HCT116 (cell line): Measurements from ENCODE around the gene PREX1. TPM values are rescaled to one million over a fixed set of nuclear protein-coding genes. Genes with fewer than 3 reads are reported as not detected.

ENCODE experiments used
- ATAC-seq: fragments of 200-7000 bp; cut with Tn5 transposase; 2 replicates; pipeline ENCODE4 v1.9.1; 2020; ENCODE audit warnings: mild to moderate bottlenecking, moderate library complexity
- BruUV-seq: library from RNA; stranded (reverse); fragments of 400-500 nt; replicated peaks from 2 replicates; lab custom pipeline; 2021; lab: Mats Ljungman, UMichigan
- CTCF ChIA-PET: fragments of 300-600 bp; sonication (Branson Sonifier 250); formaldehyde crosslinking; loops from one replicate; lab custom pipeline; 2021; ENCODE audit warnings: antibody characterized with exemption; lab: Charles Lee
- POLR2A ChIA-PET: fragments of 300-600, 350-600 bp; sonication (Branson Sonifier 250); formaldehyde crosslinking; loops from one replicate; lab custom pipeline; 2021; ENCODE audit warnings: antibody characterized with exemption; lab: Charles Lee
- RAD21 ChIA-PET, 2 experiments: fragments of 300-600 bp; sonication (Branson Sonifier 250); formaldehyde crosslinking; loops; one replicate each; lab custom pipeline; 2023; ENCODE audit warnings: low total read pairs in 2 of 2; ENCODE audit not compliant: uncharacterized antibody in 2 of 2, unreplicated experiment in 2 of 2, low non-redundant PET in 1 of 2; lab: Charles Lee
- DNase-seq: peaks from one replicate; pipeline ENCODE4 v3.0.0-alpha.2; 2010; ENCODE audit warnings: low read depth, low spot score
- H2AFZ ChIP-seq: fragments of 200-600 bp; shearing (Covaris generic), sonication (generic); 2 replicates; pipeline ENCODE4 v1.6.1; 2017; ENCODE audit warnings: low read depth, mixed run types, mixed read lengths, antibody characterized with exemption, low read length; ENCODE audit not compliant: poor library complexity, severe bottlenecking
- H3K27ac ChIP-seq: 2 replicates; pipeline ENCODE4 v1.5.1; 2012; ENCODE audit warnings: low read depth, low read length
- H3K27me3 ChIP-seq: fragments of 200-600 bp; sonication (generic); 2 replicates; pipeline ENCODE4 v1.6.1; 2016; ENCODE audit warnings: mixed run types, low read length, mixed read lengths; ENCODE audit not compliant: insufficient read depth
- H3K36me3 ChIP-seq, 2 experiments: fragments of 200-500 bp in 1 of 2; fragments of 200-600 bp in 1 of 2; sonication (Bioruptor generic) in 1 of 2; sonication (generic) in 1 of 2; 2 replicates each; pipeline versions ENCODE4 v1.5.1 to v1.6.1; 2014 to 2016; ENCODE audit warnings: low read length in 2 of 2, inconsistent platforms in 1 of 2, mixed read lengths in 1 of 2, mixed run types in 1 of 2; ENCODE audit not compliant: insufficient read depth in 2 of 2, control insufficient read depth in 1 of 2
- H3K4me1 ChIP-seq, 2 experiments: fragments of 200-600 bp in 1 of 2; sonication (generic) in 1 of 2; 2 replicates each; pipeline versions ENCODE4 v1.5.1 to v1.6.1; 2012 to 2017; ENCODE audit warnings: low read length in 2 of 2, inconsistent platforms in 1 of 2, mild to moderate bottlenecking in 1 of 2, mixed read lengths in 1 of 2, mixed run types in 1 of 2, moderate library complexity in 1 of 2; ENCODE audit not compliant: insufficient read depth in 2 of 2, control insufficient read depth in 1 of 2
- H3K4me2 ChIP-seq: fragments of 200-600 bp; sonication (generic); 2 replicates; pipeline ENCODE4 v1.6.1; 2017; ENCODE audit warnings: mixed run types, low read length, mixed read lengths
- H3K4me3 ChIP-seq, 2 experiments: fragments of 200-600 bp in 1 of 2; sonication (generic) in 1 of 2; replicated peaks in 1 of 2; 2 replicates each; pipeline ENCODE4 v1.5.1; 2011 to 2016; ENCODE audit warnings: low read length in 2 of 2, control low read depth in 1 of 2, low read depth in 1 of 2, mild to moderate bottlenecking in 1 of 2, mixed read lengths in 1 of 2, mixed run types in 1 of 2
- H3K79me2 ChIP-seq: fragments of 200-600 bp; sonication (generic); 2 replicates; pipeline ENCODE4 v1.6.1; 2017; ENCODE audit warnings: mild to moderate bottlenecking, mixed run types, low read length, moderate library complexity, mixed read lengths; ENCODE audit not compliant: insufficient read depth
- H3K9ac ChIP-seq: fragments of 200-600 bp; sonication (generic); 2 replicates; pipeline ENCODE4 v1.6.1; 2016; ENCODE audit warnings: low read length, mixed read lengths
- H3K9me2 ChIP-seq: fragments of 200-600 bp; sonication (generic), shearing (Covaris generic); 2 replicates; pipeline ENCODE4 v1.6.1; 2017; ENCODE audit warnings: mixed run types, mild to moderate bottlenecking, moderate library complexity; ENCODE audit not compliant: insufficient read depth
- H3K9me3 ChIP-seq, 2 experiments: fragments of 200-500 bp in 1 of 2; fragments of 200-600 bp in 1 of 2; sonication (Bioruptor generic) in 1 of 2; sonication (generic) in 1 of 2; 2 replicates each; pipeline ENCODE4 v1.6.1; 2014 to 2017; ENCODE audit warnings: low read length in 2 of 2, mixed read lengths in 2 of 2, inconsistent platforms in 1 of 2, low read depth in 1 of 2, mild to moderate bottlenecking in 1 of 2, mixed run types in 1 of 2, moderate library complexity in 1 of 2; ENCODE audit not compliant: control insufficient read depth in 1 of 2, insufficient read depth in 1 of 2
- H4K20me1 ChIP-seq: fragments of 200-600 bp; sonication (generic), shearing (Covaris generic); 2 replicates; pipeline ENCODE4 v1.6.1; 2017; ENCODE audit warnings: mixed run types, mild to moderate bottlenecking, moderate library complexity; ENCODE audit not compliant: insufficient read depth
- CBX3 ChIP-seq: IDR thresholded peaks from 2 replicates; pipeline ENCODE4 v1.6.1; 2012; ENCODE audit warnings: low read depth
- CEBPB ChIP-seq: IDR thresholded peaks from 2 replicates; pipeline ENCODE4 v1.6.1; 2012; ENCODE audit warnings: low read depth
- CTCF ChIP-seq, 3 experiments: fragments of 200-600 bp in 1 of 3; sonication (generic) in 1 of 3; IDR thresholded peaks in 2 of 3; conservative IDR thresholded peaks in 1 of 3; 2 replicates each; pipeline ENCODE4 v1.5.1; 2012 to 2017; ENCODE audit warnings: low read depth in 2 of 3, low read length in 2 of 3, antibody characterized with exemption in 1 of 3, borderline replicate concordance in 1 of 3, control low read depth in 1 of 3, mild to moderate bottlenecking in 1 of 3, mixed read lengths in 1 of 3, mixed run types in 1 of 3, moderate library complexity in 1 of 3; ENCODE audit not compliant: insufficient read depth in 1 of 3
- ELF1 ChIP-seq: IDR thresholded peaks from 2 replicates; pipeline ENCODE4 v1.6.1; 2012; ENCODE audit warnings: low read depth, borderline replicate concordance
- EZH2 ChIP-seq: fragments of 200-600 bp; sonication (generic); IDR thresholded peaks from 2 replicates; pipeline ENCODE4 v1.6.1; 2017; ENCODE audit warnings: antibody characterized with exemption, mixed run types
- EZH2phosphoT487 ChIP-seq: fragments of 200-600 bp; IDR thresholded peaks from 2 replicates; pipeline ENCODE4 v1.6.1; 2018; ENCODE audit warnings: antibody characterized with exemption, borderline replicate concordance
- POLR2AphosphoS5 ChIP-seq: IDR thresholded peaks from 2 replicates; pipeline ENCODE4 v1.6.1; 2011; ENCODE audit warnings: mild to moderate bottlenecking, low read depth, low read length, moderate library complexity
- RAD21 ChIP-seq: IDR thresholded peaks from 2 replicates; pipeline ENCODE4 v1.6.1; 2012; ENCODE audit warnings: low read depth, mild to moderate bottlenecking
- REST ChIP-seq: IDR thresholded peaks from 2 replicates; pipeline ENCODE4 v1.6.1; 2012; ENCODE audit warnings: low read depth
- SP1 ChIP-seq: IDR thresholded peaks from 2 replicates; pipeline ENCODE4 v1.6.1; 2012; ENCODE audit warnings: low read depth
- SRF ChIP-seq: IDR thresholded peaks from 2 replicates; pipeline ENCODE4 v1.6.1; 2012; ENCODE audit warnings: low read depth
- TCF7L2 ChIP-seq: IDR thresholded peaks from 2 replicates; pipeline ENCODE4 v1.7.0; 2011; ENCODE audit warnings: borderline replicate concordance, inconsistent platforms; ENCODE audit not compliant: insufficient read depth, insufficient read length; ENCODE audit errors: extremely low read depth
- YY1 ChIP-seq: IDR thresholded peaks from 2 replicates; pipeline ENCODE4 v1.6.1; 2011; ENCODE audit warnings: low read length, low read depth, moderate library complexity, mild to moderate bottlenecking; ENCODE audit not compliant: insufficient replicate concordance; ENCODE audit errors: extremely low read depth
- ZBTB33 ChIP-seq: IDR thresholded peaks from 2 replicates; pipeline ENCODE4 v1.6.1; 2011; ENCODE audit warnings: mild to moderate bottlenecking, low read length, moderate library complexity; ENCODE audit not compliant: insufficient replicate concordance; ENCODE audit errors: extremely low read depth
- ZFX ChIP-seq: fragments of 450-650 bp; IDR thresholded peaks from 2 replicates; pipeline ENCODE4 v1.6.1; 2017
- ZNF274 ChIP-seq: fragments of 200-500 bp; sonication (Bioruptor generic); IDR thresholded peaks from 2 replicates; pipeline ENCODE4 v1.6.1; 2014; ENCODE audit warnings: mild to moderate bottlenecking, low read depth, low read length, inconsistent platforms
- intact Hi-C: fragments of 100-400 bp; cut with micrococcal nuclease; formaldehyde crosslinking; loops from 2 replicates; pipeline ENCODE4 v1.10.0; 2022
- total RNA-seq: library from RNA; stranded (reverse); gene quantifications from one replicate; pipeline ENCODE4 v1.2.1, GENCODE V29; 2021; ENCODE audit not compliant: unreplicated experiment
- TF ChIP-seq, protein P1 (sequence below): IDR thresholded peaks from 2 replicates; pipeline ENCODE4 v1.6.1; 2012
- TF ChIP-seq, protein P2 (sequence below): IDR thresholded peaks from 2 replicates; pipeline ENCODE4 v1.6.1; 2012

The PREX1 gene
- total RNA-seq, 1 experiment from 2014 or later, result 6.1 TPM

DNA sequence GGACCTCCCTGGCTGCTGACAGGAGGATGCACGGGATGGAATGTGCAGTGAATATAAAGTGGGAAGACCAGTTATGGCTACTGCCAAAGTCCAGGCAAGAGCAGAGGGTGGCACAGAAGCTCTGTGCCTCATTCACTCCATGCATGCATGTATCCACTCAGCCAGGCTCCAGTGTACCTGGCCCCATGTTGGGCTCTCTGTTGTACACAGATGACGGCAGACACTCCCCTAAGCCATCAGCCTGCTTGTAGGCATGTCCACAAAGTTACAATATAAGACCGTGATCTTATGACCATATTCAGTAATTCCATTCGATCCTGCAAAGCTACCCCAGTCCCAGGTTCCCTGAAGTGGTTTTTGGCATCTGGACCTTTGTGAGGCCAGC is 116.8 kb downstream of the PREX1 start:
- ATAC-seq, result no peak
- CTCF ChIA-PET, result no interaction called here

More for the DNA sequence above, 116.8 kb downstream of the PREX1 start:
- Histone ChIP-seq H3K79me2 (no peaks in the 10 kb centered on the region), H3K4me3 (no peak overlapping the region), H3K9ac (no peak overlapping the region), H4K20me1 (no peaks in the 10 kb centered on the region), H3K9me3 (no peaks in the 10 kb centered on the region), H3K27ac (no peak overlapping the region), H3K4me1 (no peaks in the 10 kb centered on the region), H3K4me2 (no peak overlapping the region), H3K9me2 (no peaks in the 10 kb centered on the region), H3K27me3 (no peaks in the 10 kb centered on the region), H2AFZ (no peak overlapping the region), H3K36me3 (no peaks in the 10 kb centered on the region)
- DNase-seq, result no peak
- intact Hi-C loops, result no loop called here
- TF ChIP-seq YY1 (no peak), POLR2AphosphoS5 (no peak), EZH2 (no peak), REST (no peak), RAD21 (no peak), EZH2phosphoT487 (no peak), SRF (no peak), CTCF (IDR thresholded peaks at IDR 0.05 in 2 of 3, conservative IDR thresholded peaks at IDR 0.05 in 1 of 3; ENCODE audit: borderline replicate concordance in 1 of 3, insufficient read depth in 1 of 3, low read depth in 2 of 3, low read length in 2 of 3) (no peak), ZFX (no peak), CEBPB (no peak), SP1 (no peak), ZNF274 (no peak), ZBTB33 (no peak), TCF7L2 (no peak), CBX3 (no peak), ELF1 (no peak)
- TF ChIP-seq, protein P1, sequence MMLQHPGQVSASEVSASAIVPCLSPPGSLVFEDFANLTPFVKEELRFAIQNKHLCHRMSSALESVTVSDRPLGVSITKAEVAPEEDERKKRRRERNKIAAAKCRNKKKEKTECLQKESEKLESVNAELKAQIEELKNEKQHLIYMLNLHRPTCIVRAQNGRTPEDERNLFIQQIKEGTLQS, result no peak
- TF ChIP-seq, protein P2, sequence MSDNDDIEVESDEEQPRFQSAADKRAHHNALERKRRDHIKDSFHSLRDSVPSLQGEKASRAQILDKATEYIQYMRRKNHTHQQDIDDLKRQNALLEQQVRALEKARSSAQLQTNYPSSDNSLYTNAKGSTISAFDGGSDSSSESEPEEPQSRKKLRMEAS, result no peak
- no TSS peak for BruUV-seq
- RAD21 ChIA-PET, result no interaction called here
- POLR2A ChIA-PET, result interaction anchor here (0.6 kb wide), 1 partner anchor 560 kb away, joined by 3 read pairs; no protein-coding TSS in a partner anchor
